ENCODE results near the gene CCDC136.

Gene CCDC136

GRCh38 chr7:128833148-128833945 lies 41.6 kb downstream of the CCDC136 start:
- DNase-seq: no peak

GRCh38 chr7:128833946-128834325 lies 42.2 kb downstream of the CCDC136 start:
- no peak for DNase-seq

GRCh38 chr7:128835231-128835751 lies 43.5 kb downstream of the CCDC136 start:
- DNase-seq: no peak

GRCh38 chr7:128835790-128836641 lies 44.2 kb downstream of the CCDC136 start:
- DNase-seq: no peak

GRCh38 chr7:128836729-128837348 lies 45.1 kb downstream of the CCDC136 start:
- no peak for DNase-seq

- no peak for DNase-seq
These were observed 45.8 kb downstream of the CCDC136 start for GRCh38 chr7:128837521-128837921.

GRCh38 chr7:128838109-128838779 lies 46.5 kb downstream of the CCDC136 start:
- DNase-seq: no peak

- no peak for DNase-seq
These were observed 47.4 kb downstream of the CCDC136 start for GRCh38 chr7:128838981-128839731.

GRCh38 chr7:128839751-128840177 lies 48.0 kb downstream of the CCDC136 start:
- no peak for DNase-seq

- no peak for DNase-seq
These were observed 48.8 kb downstream of the CCDC136 start for GRCh38 chr7:128840326-128841170.

GRCh38 chr7:128841171-128841690 lies 49.5 kb downstream of the CCDC136 start:
- DNase-seq: no peak

GRCh38 chr7:128841921-128842673 lies 50.3 kb downstream of the CCDC136 start:
- DNase-seq: peak; percentile 41

GRCh38 chr7:128842674-128843641 lies 51.2 kb downstream of the CCDC136 start:
- no peak for DNase-seq

GRCh38 chr7:128843938-128844621 lies 52.3 kb downstream of the CCDC136 start:
- no peak for DNase-seq

- no peak for DNase-seq
These were observed 53.1 kb downstream of the CCDC136 start for GRCh38 chr7:128844777-128845311.

GRCh38 chr7:128845475-128845874 lies 53.7 kb downstream of the CCDC136 start:
- DNase-seq: no peak

- DNase-seq: no peak
These were observed 54.2 kb downstream of the CCDC136 start for GRCh38 chr7:128845987-128846386.

Data from effector CD4-positive, alpha-beta T cell (primary cell).